Activated naive CD4-positive, alpha-beta T cell treated with anti-CD3 and anti-CD28 coated beads, Interleukin-2, amount 50 U/mL, for 16 hours (primary cell): ENCODE measurements around the gene PTS.

Source experiments
- DNase-seq: peaks from one replicate; pipeline ENCODE4 v3.0.0-alpha.2; 2020

The PTS gene

DNA sequence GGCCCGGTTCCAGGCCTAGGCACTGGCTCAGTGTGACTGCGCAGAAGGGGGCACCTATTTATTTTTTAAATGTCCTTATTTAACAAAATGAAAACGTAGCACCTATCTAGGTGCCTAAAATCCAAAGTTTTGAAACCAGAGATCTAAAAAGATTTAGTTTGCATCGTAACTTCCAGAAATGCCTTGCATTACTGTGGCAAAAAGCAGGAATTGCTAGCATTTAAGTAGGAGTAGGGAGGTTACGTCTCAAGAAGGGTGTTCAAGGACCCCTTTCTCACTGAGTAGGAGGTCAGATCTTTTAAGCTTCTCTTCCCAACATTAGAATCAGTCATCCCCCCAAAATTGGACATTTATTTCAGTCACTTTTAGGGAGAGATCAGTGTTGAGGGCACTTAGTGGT is 42.2 kb downstream of the PTS start:
- DNase-seq: no peak

DNA sequence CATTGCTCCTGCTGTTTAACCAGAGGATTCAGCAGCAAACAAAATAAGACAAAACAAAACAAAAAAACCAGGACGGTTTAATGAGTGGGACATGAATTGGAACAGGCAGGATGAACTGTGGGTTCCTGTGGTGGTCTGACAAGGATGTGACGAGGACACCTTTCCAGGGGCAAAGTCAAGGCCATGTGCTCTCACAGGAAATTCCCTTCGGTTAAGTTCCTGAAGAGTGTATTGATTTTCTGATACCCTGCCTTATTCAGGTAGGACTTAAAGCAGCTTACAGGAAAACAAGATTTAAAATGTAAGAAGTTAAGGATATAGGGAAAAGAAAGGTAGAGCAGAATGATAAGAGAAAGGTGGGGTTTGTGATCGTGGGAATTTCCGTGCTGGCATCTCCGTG is 42.9 kb downstream of the PTS start:
- no peak for DNase-seq

DNA sequence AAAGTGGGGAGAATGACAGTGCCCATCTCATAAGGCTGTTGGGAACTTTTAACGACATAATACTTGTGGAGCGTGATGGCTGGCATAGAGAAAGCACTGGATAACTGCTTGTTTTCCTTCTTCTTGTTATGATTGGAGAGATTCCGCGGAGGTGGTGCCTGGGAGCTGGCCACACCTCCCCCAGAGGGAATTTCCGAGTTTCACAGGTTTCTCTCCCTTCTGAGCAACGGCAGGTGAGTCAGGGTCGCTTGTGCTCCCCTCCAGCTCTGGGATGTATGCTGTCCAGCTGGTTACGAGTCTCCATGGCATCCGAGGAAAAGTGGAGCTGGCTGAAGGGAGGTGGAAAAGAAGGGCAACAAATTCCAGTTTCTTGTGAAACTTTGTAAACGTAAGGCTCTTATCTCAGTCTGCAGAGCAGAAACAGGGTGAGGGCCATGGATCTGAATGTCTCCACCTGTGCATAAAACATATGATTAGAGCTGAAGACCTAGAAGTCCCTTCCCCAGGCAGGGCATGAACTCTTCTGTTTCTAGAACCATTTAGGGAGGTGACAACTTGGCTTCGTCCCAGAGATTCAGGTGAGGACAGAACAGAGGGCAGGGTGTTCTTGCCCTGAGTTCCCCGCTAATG is 44.4 kb downstream of the PTS start:
- DNase-seq: no peak

DNA sequence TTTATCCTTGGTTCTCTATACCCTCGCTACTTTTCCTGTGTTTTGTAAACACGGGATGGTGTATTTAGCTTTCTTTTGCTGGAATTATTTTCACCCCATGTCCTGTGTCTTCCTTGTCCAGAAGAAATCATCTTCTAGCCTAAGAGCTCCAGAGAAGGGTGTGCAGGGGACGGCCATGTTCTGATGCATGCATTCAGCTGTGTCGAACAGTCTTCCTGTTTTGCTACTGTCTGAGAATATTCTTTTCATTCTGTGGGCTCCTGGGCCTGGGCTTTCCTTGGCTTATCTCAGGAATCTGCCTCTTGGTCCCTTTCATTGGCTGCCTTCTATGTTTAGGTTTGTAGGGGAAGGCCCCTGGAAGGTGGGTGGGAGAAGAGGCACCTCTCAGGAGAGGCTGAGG is 45.0 kb downstream of the PTS start:
- DNase-seq: no peak

DNA sequence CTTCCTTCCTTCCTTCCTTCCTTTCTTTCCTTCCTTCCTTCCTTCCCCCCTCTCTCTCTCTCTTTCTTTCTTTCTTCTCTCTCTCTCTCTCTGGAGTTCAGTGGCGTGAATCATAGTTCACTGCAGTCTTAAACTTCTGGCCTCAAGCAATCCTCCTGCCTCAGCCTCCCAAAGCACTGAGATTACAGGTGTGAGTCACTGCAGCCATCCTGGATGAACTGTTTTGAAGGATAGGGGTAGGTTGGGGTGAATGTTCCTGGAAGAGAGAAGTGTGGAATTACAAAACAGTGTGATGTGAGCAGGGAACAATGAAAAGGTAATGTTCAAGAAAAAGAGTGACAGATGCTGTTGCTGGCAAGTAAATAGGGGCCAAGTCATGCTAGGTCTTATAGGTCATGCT is 46.8 kb downstream of the PTS start:
- DNase-seq: no peak

DNA sequence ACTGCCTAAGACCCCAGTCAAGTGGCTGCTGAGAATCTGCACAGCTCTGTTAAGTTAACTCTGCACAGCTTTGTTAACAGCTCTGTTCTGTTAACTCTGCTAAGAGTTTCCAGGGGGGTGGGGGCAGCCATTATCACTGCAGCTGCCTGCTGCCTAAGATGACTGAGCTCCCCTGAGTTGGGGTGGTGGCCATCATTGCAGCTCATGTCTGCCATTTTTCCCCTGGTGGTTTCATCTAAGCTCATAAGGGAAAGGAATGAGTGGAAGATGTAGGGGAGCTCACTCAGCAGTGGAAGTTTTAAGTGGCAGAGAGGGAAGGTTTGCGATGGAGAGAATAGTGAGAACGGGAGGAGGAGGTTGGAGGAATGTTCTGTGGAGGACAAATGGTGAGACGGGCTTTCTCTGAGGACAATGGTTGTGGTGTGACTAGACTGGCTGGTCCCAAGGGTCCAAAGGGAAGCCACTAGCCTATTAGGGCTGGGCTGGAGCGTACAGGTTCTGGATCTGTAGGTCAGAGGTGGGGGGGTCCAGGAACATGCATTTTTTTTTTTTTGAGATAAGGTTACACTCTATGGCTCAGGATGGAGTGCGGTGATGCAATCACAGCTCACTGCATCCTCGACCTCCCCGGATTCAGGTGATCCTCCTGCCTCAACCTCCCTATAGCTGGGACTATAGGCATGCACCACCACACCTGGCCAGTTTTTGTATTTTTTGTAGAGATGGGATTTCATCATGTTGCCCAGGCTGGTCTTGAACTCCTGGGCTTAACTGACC is 48.0 kb downstream of the PTS start:
- no peak for DNase-seq

DNA sequence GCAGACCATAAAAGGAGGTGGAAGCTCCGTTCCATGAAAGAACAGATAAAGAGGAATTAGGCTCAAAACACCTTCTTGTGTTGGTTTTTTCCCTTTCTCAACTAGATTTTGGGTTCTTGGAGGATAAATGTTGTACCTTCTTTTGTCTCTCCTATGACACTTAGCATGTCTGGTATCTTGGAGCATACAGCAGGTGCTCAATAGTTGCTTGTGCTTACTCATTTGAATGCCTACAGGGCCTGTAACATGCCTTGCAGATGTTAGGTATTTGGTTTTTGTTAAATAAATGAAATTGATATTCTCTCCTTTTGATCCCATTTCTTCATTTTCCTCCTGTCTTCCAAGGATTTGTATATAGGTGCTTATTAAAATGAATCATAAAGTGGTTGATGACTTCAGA is 50.8 kb downstream of the PTS start:
- DNase-seq: no peak

DNA sequence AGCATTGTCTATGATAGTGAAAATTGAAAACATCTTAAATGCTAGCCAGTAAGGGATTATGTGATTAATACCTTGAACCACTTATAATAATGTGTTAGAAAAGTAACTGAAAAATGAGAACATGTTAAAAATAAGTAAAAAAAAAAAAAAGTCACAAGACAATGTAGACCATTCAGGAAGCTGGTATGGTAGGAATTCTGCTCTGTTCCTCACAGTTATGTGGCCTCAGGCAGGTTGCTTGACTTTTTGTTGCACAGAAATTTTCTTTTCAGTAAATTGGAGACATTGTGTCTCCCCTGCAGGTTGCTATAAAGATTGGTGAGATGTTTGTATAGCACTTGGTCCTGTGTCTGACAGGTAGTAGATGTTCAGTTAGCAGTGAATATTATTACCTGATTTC is 51.7 kb downstream of the PTS start:
- DNase-seq: no peak

DNA sequence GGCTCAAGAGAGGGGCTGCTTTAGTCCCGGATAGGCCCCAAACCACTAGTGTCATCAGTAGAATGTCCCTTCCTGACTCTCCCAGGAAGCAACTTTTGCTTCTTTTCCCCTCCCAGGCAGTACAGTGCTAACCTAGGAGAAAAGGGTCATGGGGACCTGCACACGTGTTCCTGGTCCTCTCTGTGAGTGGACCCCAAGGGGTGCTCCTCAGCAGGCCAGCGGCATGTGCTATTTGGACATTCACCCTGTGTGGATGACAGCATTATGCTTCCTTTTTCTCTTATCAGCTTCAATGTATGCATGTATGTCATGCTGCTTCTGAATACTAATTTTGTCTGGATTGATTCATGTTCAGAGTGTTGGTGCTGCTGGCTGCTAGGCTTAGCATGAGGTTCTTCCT is 52.6 kb downstream of the PTS start:
- no peak for DNase-seq

DNA sequence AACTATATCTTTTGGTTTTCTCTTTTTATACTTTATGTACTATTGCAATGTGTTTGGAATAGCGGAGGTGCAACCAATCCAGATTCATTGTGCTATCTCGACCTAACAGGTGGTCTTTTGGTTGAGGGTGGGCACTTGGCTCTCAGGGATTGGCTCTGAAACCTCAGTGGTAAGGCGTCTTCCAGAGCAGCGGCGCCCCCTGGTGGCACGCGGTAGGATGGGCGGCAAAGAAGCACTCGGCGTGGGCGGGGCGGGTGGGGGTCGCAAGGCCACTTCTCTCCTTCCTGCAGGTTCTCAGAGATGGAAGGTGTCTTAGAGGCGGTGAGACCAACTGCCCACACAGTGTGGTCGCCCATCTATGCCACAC is 53.7 kb downstream of the PTS start:
- DNase-seq: peak; percentile 78

DNA sequence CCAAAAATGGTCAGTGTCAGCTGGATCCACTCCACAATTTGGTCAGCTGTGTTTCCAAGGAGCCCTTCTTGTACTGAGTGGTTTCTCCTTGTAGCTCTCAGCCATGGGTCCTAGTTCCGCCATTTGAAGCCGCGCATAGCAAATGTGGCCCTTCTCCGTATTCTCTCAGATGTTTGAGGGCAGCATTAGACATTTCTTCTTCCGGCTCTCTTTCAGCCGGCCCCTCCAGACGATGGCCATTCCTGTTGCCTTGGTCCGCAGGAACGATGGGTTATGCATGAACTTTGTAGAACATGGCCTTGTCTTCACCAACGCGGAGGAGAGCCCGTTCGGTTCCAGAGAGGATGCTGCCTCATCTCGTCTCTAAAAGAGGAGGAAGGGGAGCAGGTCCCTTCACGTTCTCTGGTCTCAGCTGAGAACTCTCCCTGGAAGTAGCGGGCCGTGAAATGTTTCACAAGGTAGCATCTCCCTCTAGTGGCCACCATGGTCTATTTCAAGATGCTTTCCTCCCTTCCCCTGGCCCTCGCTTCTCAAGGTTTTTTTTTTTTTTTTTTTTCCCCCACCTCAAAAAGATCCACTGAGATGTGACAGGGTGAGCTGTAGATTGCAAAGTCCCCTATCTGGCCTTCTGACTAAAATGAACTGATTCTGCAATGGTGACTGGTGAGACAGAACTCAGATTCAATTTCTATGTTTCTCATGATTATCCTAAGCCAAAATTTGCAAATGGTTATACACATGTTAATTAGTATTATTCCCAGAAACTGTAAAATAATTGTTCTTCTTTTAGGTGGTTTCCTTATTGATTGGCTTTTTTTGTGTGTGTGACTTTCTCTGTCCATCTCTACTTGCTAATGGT is 54.3 kb downstream of the PTS start:
- DNase-seq: peak; percentile 62

DNA sequence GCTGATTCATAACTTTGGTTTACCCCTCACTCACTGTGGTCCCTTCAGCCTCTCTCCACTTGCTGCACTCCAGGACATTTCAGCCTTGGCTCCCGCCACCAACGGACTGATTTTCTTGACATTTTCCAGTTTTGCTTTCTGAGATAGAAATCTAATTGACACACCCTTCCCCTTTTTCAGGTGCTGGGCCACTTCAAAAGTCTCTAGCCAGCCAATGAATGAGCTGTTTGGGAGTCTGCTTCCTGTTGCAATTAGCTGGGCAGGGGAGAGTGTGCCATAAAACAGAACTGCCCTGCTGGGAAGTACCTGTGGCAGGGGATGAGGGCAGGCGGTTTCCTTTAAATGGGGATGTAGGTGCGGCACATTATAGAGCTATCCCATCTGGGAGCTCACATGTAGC is 55.5 kb downstream of the PTS start:
- DNase-seq: no peak
